OCI-LY1 (cell line): ENCODE measurements around the gene SAXO1.

Experiments
- H2AFZ ChIP-seq: fragments of 200-600 bp; sonication (generic), shearing (Covaris generic); 2 replicates; pipeline ENCODE4 v1.6.0; 2014; ENCODE audit warnings: antibody characterized with exemption, mild to moderate bottlenecking, low read length
- H3F3A ChIP-seq: fragments of 200-600 bp; sonication (generic), shearing (Covaris generic); 2 replicates; pipeline ENCODE4 v1.6.0; 2014; ENCODE audit warnings: mild to moderate bottlenecking, antibody characterized with exemption, low read length, moderate library complexity; ENCODE audit not compliant: insufficient read depth
- H3K27ac ChIP-seq: fragments of 200-600 bp; sonication (generic); 2 replicates; pipeline ENCODE4 v1.5.1; 2014; ENCODE audit warnings: low read length, mixed run types, mild to moderate bottlenecking, low read depth; ENCODE audit not compliant: poor library complexity, severe bottlenecking
- H3K27me3 ChIP-seq: fragments of 200-600 bp; sonication (generic); 2 replicates; pipeline ENCODE4 v1.6.0; 2014; ENCODE audit warnings: antibody characterized with exemption, mild to moderate bottlenecking, low read length, moderate library complexity; ENCODE audit not compliant: insufficient read depth
- H3K36me3 ChIP-seq: fragments of 200-600 bp; sonication (generic); 2 replicates; pipeline ENCODE4 v1.6.1; 2014; ENCODE audit warnings: mild to moderate bottlenecking, antibody characterized with exemption, low read length, moderate library complexity, mixed read lengths; ENCODE audit not compliant: insufficient read depth
- H3K4me1 ChIP-seq: fragments of 200-600 bp; sonication (generic); 2 replicates; pipeline ENCODE4 v1.5.1; 2014; ENCODE audit warnings: mild to moderate bottlenecking, low read length, moderate library complexity; ENCODE audit not compliant: insufficient read depth, severe bottlenecking
- H3K4me2 ChIP-seq: fragments of 200-600 bp; sonication (generic), shearing (Covaris generic); 2 replicates; pipeline ENCODE4 v1.6.1; 2014; ENCODE audit warnings: low read length
- H3K4me3 ChIP-seq: fragments of 200-600 bp; sonication (generic); 2 replicates; pipeline ENCODE4 v1.5.1; 2014; ENCODE audit warnings: low read length, low read depth, mild to moderate bottlenecking, mixed read lengths; ENCODE audit not compliant: poor library complexity, severe bottlenecking
- H3K79me2 ChIP-seq: fragments of 200-600 bp; shearing (Covaris generic); 2 replicates; pipeline ENCODE4 v1.6.1; 2016; ENCODE audit warnings: mixed run types, low read length, mixed read lengths; ENCODE audit not compliant: insufficient read depth
- H3K9ac ChIP-seq: fragments of 200-600 bp; sonication (generic), shearing (Covaris generic); 2 replicates; pipeline ENCODE4 v1.6.1; 2014; ENCODE audit warnings: mild to moderate bottlenecking, low read length, mixed read lengths
- H3K9me2 ChIP-seq: fragments of 200-600 bp; sonication (generic), shearing (Covaris generic); 2 replicates; pipeline ENCODE4 v1.6.1; 2014; ENCODE audit warnings: low read depth, mild to moderate bottlenecking, low read length, mixed read lengths
- H3K9me3 ChIP-seq: fragments of 200-600 bp; shearing (Covaris generic); 2 replicates; pipeline ENCODE4 v1.6.1; 2014; ENCODE audit warnings: low read length, mixed read lengths
- H4K20me1 ChIP-seq: fragments of 200-600 bp; sonication (generic), shearing (Covaris generic); 2 replicates; pipeline ENCODE4 v1.6.0; 2016; ENCODE audit warnings: mild to moderate bottlenecking, low read length; ENCODE audit not compliant: insufficient read depth
- CTCF ChIP-seq: fragments of 200-600 bp; sonication (generic), shearing (Covaris generic); IDR thresholded peaks from 2 replicates; pipeline ENCODE4 v1.5.1; 2017; ENCODE audit warnings: mild to moderate bottlenecking, antibody characterized with exemption, low read length, moderate library complexity, mixed read lengths
- EZH2 ChIP-seq: fragments of 200-600 bp; sonication (generic), shearing (Covaris generic); IDR thresholded peaks from 2 replicates; pipeline ENCODE4 v1.8.0; 2017; ENCODE audit warnings: borderline replicate concordance, mixed run types, mild to moderate bottlenecking, antibody characterized with exemption, low read length, moderate library complexity, mixed read lengths

The SAXO1 gene

GRCh38 chr9:18990494-18990893 is 42.5 kb downstream of the SAXO1 start:
- Histone ChIP-seq H3K79me2 (no peaks in the 10 kb centered on the region), H3K4me3 (no peak overlapping the region), H3K9me3 (no peaks in the 10 kb centered on the region), H3K9me2 (no peaks in the 10 kb centered on the region), H3K36me3 (no peaks in the 10 kb centered on the region), H3K4me2 (no peak overlapping the region), H4K20me1 (no peaks in the 10 kb centered on the region), H3F3A (no peaks in the 10 kb centered on the region), H3K4me1 (no peaks in the 10 kb centered on the region), H3K27me3 (no peaks in the 10 kb centered on the region), H2AFZ (no peak overlapping the region), H3K9ac (no peak overlapping the region), H3K27ac (no peak overlapping the region)
- TF ChIP-seq EZH2 (no peak), CTCF (no peak)

GRCh38 chr9:18989865-18990264 is 43.1 kb downstream of the SAXO1 start:
- no peak overlapping the region for H2AFZ ChIP-seq
- H3K9me3 ChIP-seq: no peaks in the 10 kb centered on the region
- no peak overlapping the region for H3K9ac ChIP-seq
- H3K4me2 ChIP-seq: no peak overlapping the region
- H3K27ac ChIP-seq: no peak overlapping the region
- no peaks in the 10 kb centered on the region for H4K20me1 ChIP-seq
- H3K36me3 ChIP-seq: no peaks in the 10 kb centered on the region
- no peaks in the 10 kb centered on the region for H3F3A ChIP-seq
- H3K27me3 ChIP-seq: no peaks in the 10 kb centered on the region
- no peaks in the 10 kb centered on the region for H3K79me2 ChIP-seq
- no peak overlapping the region for H3K4me3 ChIP-seq
- no peaks in the 10 kb centered on the region for H3K4me1 ChIP-seq
- TF ChIP-seq CTCF (no peak), EZH2 (no peak)
- H3K9me2 ChIP-seq: no peaks in the 10 kb centered on the region

GRCh38 chr9:18989097-18989496 is 43.9 kb downstream of the SAXO1 start:
- Histone ChIP-seq H4K20me1 (no peaks in the 10 kb centered on the region), H3K27me3 (no peaks in the 10 kb centered on the region), H3K9ac (no peak overlapping the region), H3K9me2 (no peaks in the 10 kb centered on the region), H3K27ac (no peak overlapping the region), H3K9me3 (no peaks in the 10 kb centered on the region), H3K4me1 (no peaks in the 10 kb centered on the region), H3K4me3 (no peak overlapping the region), H3K79me2 (no peaks in the 10 kb centered on the region), H2AFZ (no peak overlapping the region), H3K36me3 (no peaks in the 10 kb centered on the region), H3F3A (no peaks in the 10 kb centered on the region), H3K4me2 (no peak overlapping the region)
- TF ChIP-seq EZH2 (no peak), CTCF (no peak)
